Daoy (cell line): ENCODE data around the gene MRNIP. TPM values are rescaled to one million over a fixed set of nuclear protein-coding genes. Genes with fewer than 3 reads are reported as not detected.
A peak's percentile ranks its signal among the peaks of the same experiment; 100 is the strongest.
"Not testable (repeated sequence)": the region's sequence is repeated elsewhere in the genome, so short reads cannot be mapped to it uniquely, and the experiment has no call there.

Experiments used
- DNase-seq: peaks from one replicate; pipeline ENCODE4 v3.0.0-alpha.2; 2015; ENCODE audit warnings: low read depth
- total RNA-seq: library from RNA; depleted of rRNA; stranded (reverse); fragments of >200 nt; shearing (Covaris generic); gene quantifications from 2 replicates; pipeline ENCODE4 v1.2.3, GENCODE V29; 2014

MRNIP gene
- total RNA-seq, 1 experiment from 2014 or later: 9.2 TPM

GRCh38 chr5:179839328-179840256 is 19.0 kb downstream of the MRNIP start:
- DNase-seq: no peak

- DNase-seq: no peak
These were observed 21.3 kb downstream of the MRNIP start for GRCh38 chr5:179837076-179838011.

GRCh38 chr5:179836225-179837019 is 22.2 kb downstream of the MRNIP start:
- DNase-seq: peak; percentile 64

GRCh38 chr5:179834871-179835270 is 23.7 kb downstream of the MRNIP start:
- not testable (repeated sequence) for DNase-seq

GRCh38 chr5:179834120-179834519 is 24.5 kb downstream of the MRNIP start:
- DNase-seq: no peak

GRCh38 chr5:179833709-179834070 is 24.9 kb downstream of the MRNIP start:
- no peak for DNase-seq

GRCh38 chr5:179833056-179833708 is 25.4 kb downstream of the MRNIP start:
- no peak for DNase-seq

GRCh38 chr5:179832039-179832745 is 26.4 kb downstream of the MRNIP start:
- DNase-seq: no peak

- DNase-seq: no peak
These were observed 27.7 kb downstream of the MRNIP start for GRCh38 chr5:179830818-179831468.

- DNase-seq: no peak
These were observed 28.7 kb downstream of the MRNIP start for GRCh38 chr5:179829732-179830435.

- DNase-seq: no peak
These were observed 29.7 kb downstream of the MRNIP start for GRCh38 chr5:179828756-179829421.

- DNase-seq: no peak
These were observed 30.9 kb downstream of the MRNIP start for GRCh38 chr5:179827680-179828079.

GRCh38 chr5:179825655-179826182 is 32.9 kb downstream of the MRNIP start:
- DNase-seq: no peak

- no peak for DNase-seq
These were observed 33.9 kb downstream of the MRNIP start for GRCh38 chr5:179824745-179825112.

- no peak for DNase-seq
These were observed 34.5 kb downstream of the MRNIP start for GRCh38 chr5:179823937-179824744.

GRCh38 chr5:179822444-179822990 is 36.1 kb downstream of the MRNIP start:
- DNase-seq: no peak

- no peak for DNase-seq
These were observed 36.6 kb downstream of the MRNIP start for GRCh38 chr5:179822059-179822432.
